Mononuclear cell (primary cell): ENCODE results near the gene MIOX. TPM values are rescaled to one million over a fixed set of nuclear protein-coding genes. Genes with fewer than 3 reads are reported as not detected.

Source experiments
- H3K27me3 ChIP-seq: 2 replicates; pipeline ENCODE4 v1.6.0; 2011; ENCODE audit warnings: low read length, control low read depth; ENCODE audit not compliant: insufficient read depth
- H3K4me1 ChIP-seq: 2 replicates; pipeline ENCODE4 v1.5.1; 2011; ENCODE audit warnings: mild to moderate bottlenecking, low read length, control low read depth; ENCODE audit not compliant: insufficient read depth
- H3K4me3 ChIP-seq: 2 replicates; pipeline ENCODE4 v1.5.1; 2011; ENCODE audit warnings: mild to moderate bottlenecking, low read length, moderate library complexity
- H3K9me3 ChIP-seq: 2 replicates; pipeline ENCODE4 v1.5.1; 2011; ENCODE audit warnings: low read depth, mild to moderate bottlenecking, control low read depth, low read length
- total RNA-seq: library from RNA; depleted of rRNA; stranded (reverse); fragments of >200 nt; gene quantifications from one replicate; pipeline ENCODE4 v1.2.3, GENCODE V29; 2012

MIOX gene
- not detected for total RNA-seq

DNA sequence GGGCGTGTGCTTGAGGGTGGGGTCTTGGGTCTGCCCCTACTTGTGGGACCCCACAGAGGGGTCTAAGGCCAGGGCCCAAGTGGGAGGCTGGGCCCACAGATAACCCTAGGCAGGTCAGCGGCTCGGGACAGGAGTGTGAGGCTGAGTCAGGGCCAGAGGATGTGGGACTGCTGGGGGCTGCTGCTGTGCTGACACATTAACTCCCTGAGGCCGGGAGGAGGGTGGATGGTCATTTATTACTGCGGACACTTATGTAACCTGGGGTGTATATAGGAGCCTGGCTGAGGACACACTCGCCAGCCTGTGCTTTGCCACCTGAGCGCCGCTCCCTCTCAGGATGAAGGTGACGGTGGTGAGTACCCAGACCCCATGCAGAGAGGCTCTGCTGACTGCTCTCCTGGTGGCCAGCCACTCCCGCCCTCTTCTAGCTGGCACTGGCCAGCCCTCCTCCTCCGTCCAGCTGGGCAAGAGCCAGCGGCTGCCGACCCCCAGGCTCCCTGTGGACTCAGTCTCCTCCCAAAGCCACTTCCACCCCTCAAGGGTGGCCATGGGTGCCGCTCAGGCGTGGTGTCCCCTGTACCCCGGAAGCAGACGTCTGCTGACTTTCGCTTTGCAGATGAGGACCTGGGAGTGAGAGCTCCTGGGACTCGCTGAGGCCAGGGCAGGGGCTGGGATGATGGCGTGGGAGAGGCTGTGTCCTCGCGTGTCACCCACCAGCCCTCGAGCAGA lies at the start of gene MIOX:
Gene MIOX (plus strand): TSS at position 299 of the 729 bp plus-strand sequence. CDS start 39 bp downstream, at position 338.
- Histone ChIP-seq H3K9me3 (no peaks in the 10 kb centered on the region), H3K4me3 (no peak within 1 kb of the TSS), H3K4me1 (peaks cover 15% of the 10 kb centered on the region), H3K27me3 (peaks cover 3% of the 10 kb centered on the region)

DNA sequence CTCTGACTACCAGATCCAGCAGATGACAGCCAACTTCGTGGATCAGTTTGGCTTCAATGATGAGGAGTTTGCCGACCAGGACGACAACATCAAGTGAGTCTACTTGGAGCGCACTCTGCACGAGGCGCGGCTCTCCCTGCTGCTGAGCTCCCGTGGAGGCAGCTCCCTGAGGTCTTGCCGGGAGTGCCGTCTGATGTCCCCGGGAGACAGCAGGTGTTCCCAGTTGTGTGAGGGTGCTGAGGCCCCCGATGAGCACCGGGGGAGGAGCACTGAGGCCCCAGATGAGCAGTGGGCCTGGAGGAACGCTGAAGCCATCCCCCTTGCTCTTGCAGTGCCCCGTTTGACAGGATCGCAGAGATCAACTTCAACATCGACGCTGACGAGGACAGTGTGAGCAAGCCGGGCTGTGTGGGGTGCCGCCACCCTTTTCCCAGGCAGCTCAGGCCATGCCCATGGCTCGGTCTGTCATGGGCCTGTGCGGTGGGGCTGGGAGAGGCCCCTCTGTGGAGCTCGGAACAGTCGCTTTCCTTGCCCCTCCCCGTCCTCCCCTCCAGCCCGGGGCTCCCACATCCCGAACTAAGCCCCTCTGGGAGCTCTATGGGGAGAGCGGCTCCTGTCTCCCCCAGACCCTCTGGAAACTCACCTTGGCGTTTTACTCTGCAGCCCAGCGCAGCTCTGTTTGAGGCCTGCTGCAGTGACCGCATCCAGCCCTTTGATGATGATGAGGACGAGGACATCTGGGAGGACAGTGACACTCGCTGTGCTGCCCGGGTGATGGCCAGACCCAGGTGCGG lies 49.0 kb upstream of the MIOX start:
- no peaks in the 10 kb centered on the region for H3K9me3 ChIP-seq
- no peak overlapping the region for H3K4me3 ChIP-seq
- no peaks in the 10 kb centered on the region for H3K27me3 ChIP-seq
- no peaks in the 10 kb centered on the region for H3K4me1 ChIP-seq

DNA sequence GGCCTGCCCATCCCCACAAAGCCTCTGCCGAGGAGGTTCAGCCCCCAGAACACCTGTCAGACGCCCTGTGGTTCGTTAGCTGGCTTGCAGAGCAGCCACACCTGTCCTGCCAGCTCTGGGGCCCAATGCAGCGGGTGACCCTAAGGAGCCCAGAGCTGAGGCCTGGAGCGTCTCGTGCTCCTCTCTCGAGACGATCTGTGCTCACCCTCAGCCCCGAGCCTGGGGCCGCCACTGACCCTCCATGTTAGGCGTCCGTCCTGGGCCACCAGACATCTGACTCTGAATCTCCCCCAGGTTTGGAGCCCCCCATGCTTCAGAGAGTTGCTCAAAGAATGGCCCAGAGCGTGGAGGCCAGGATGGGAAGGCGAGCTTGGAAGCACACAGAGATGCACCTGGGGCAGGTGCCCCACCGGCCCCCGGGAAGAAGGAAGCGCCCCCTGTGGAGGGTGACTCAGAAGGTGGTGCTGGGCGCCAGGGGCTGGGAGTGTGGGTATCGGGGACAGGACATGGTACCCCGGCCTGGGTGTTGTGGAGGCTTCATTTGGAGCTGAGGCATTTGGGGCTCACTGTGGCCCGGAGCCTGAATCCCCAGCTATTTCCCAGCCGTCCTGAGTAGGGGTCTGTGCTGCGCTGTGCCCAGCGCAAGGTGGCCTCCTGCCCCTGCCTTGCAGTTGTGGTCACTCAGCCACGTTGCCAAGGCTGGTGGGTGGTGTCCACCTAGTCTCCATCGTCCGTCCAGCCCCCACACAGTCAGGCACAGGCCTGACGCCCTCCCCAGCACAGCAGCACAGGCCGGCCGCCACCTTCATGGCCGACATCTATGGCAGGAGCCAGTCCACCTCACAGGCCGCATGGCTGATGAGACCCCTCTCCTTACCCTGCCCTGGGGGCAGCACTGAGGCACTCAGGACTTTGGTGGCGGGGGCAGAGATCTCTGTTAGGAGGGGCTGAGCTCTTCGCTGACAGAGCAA lies 48.1 kb upstream of the MIOX start:
- Histone ChIP-seq H3K9me3 (no peaks in the 10 kb centered on the region), H3K27me3 (no peaks in the 10 kb centered on the region), H3K4me1 (no peaks in the 10 kb centered on the region), H3K4me3 (no peak overlapping the region)

- no peaks in the 10 kb centered on the region for H3K27me3 ChIP-seq
Measured at GRCh38 chr22:50439314-50439870, 47.3 kb upstream of the MIOX start.

DNA sequence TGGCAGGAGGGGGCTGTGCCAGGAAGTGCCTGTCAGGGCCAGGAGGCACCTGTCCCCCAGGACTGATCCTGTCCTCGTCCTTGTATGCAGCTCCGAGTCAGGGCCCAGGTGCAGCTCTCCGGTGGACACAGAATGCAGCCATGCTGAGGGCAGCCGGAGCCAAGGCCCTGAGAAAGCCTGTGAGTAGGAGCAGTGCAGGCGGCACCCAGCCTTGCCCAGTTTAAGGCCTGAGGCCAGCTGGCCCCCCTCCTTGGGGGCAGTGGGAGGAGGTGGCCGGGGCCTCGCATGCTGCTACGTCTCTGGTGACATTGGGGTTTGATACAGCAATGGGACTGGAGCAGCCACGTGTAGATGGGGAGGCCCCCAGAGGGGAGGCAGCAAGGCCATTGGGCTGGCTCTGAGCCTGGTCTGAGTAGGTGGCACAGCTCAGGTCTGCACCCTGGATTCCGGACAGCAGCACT lies 46.8 kb upstream of the MIOX start:
- H3K27me3 ChIP-seq = no peaks in the 10 kb centered on the region
- no peaks in the 10 kb centered on the region for H3K9me3 ChIP-seq
- H3K4me1 ChIP-seq = peaks cover 4% of the 10 kb centered on the region
- H3K4me3 ChIP-seq = no peak overlapping the region

More at GRCh38 chr22:50439314-50439870, 47.3 kb upstream of the MIOX start:
- H3K4me1 ChIP-seq = no peaks in the 10 kb centered on the region
- no peaks in the 10 kb centered on the region for H3K9me3 ChIP-seq
- H3K4me3 ChIP-seq = no peak overlapping the region

DNA sequence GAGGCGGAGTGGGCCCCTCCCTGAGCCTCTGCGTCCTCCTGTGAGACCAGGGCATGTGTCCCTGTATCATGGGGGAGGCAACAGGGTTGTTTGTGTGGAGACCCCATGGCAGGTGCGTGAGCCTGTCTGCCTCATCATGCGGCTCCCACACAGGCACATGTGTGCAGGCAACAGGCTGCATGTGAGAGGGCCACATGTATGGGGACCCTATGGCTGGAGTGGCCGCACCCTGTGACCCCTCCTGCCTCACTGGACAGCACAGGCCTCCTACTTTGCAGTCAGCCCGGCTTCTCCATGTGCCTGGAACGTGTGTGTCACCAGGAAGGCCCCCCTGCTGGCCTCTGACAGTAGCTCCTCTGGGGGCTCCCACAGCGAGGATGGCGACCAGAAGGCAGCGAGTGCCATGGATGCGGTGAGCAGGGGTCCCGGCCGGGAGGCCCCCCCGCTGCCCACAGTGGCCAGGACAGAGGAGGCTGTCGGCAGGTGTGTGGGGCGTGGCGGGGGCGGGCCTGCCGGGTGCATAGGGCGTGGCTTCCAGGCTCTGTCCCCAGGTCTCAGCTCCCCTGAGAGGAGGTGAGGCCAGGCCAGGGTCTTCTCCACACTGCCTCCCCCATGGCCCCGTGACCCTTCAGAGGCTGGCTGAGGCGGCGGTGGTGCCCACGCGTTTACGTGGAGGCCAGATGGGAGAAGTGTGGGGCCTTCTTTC lies 46.0 kb upstream of the MIOX start:
- Histone ChIP-seq H3K4me1 (peaks cover 12% of the 10 kb centered on the region), H3K4me3 (no peak overlapping the region), H3K27me3 (no peaks in the 10 kb centered on the region), H3K9me3 (no peaks in the 10 kb centered on the region)

DNA sequence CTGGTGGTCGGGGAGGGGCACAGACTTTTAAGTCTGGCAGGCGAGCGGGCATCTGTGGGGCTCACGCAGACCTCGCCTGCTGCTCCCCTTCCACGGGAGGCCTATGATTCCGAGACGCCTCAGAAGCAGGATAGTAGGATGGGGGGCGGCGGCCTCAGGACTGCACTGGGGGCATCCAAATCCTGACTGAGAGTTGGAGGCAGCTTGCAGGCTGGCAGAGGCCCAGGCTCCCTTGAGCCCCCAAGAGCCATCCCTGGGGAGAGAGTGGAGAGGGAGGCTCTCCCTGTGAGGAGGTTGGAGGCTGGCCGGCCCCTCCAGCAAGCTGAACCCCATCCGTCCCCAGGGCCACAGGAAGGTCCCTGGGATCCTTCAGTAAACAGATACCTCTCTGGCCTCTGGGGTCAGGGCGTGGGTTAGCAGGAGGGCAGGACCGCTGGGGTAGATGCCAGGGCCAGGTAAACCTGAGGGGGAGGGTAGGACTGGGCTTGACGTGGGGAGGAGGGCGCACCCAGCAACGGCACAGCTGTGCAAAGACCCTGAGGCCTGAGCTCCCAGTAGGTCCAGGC lies 45.1 kb upstream of the MIOX start:
- H3K9me3 ChIP-seq = no peaks in the 10 kb centered on the region
- peaks cover 15% of the 10 kb centered on the region for H3K4me1 ChIP-seq
- H3K27me3 ChIP-seq = no peaks in the 10 kb centered on the region
- no peak overlapping the region for H3K4me3 ChIP-seq

GRCh38 chr22:50443197-50443596 lies 43.5 kb upstream of the MIOX start:
- no peak overlapping the region for H3K4me3 ChIP-seq
- no peaks in the 10 kb centered on the region for H3K27me3 ChIP-seq
- H3K9me3 ChIP-seq = no peaks in the 10 kb centered on the region
- H3K4me1 ChIP-seq = peaks cover 15% of the 10 kb centered on the region

- Histone ChIP-seq H3K9me3 (no peaks in the 10 kb centered on the region), H3K27me3 (no peaks in the 10 kb centered on the region), H3K4me3 (no peak overlapping the region), H3K4me1 (peaks cover 15% of the 10 kb centered on the region)
Measured at GRCh38 chr22:50443801-50444625, 42.6 kb upstream of the MIOX start.

DNA sequence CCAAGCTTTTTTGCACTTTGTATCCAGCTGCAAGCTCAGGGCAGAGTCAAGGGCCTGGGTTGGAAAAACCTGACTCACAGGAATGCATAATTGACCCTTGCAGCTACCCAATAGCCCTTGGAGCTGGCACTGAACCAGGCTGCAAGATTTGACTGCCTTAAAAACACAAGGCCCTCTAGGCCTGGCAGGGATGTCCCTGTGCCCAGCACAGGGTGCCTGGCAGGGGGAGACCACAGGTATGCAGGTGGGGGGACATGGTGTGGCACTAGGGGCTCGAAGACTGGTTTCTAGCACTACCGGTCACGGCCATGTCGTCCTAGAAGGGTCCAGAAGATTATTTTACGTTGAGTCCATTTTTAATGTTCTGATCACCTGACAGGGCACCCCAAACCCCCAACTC lies 42.0 kb upstream of the MIOX start:
- peaks cover 15% of the 10 kb centered on the region for H3K4me1 ChIP-seq
- H3K4me3 ChIP-seq = no peak overlapping the region
- no peaks in the 10 kb centered on the region for H3K9me3 ChIP-seq
- H3K27me3 ChIP-seq = no peaks in the 10 kb centered on the region

DNA sequence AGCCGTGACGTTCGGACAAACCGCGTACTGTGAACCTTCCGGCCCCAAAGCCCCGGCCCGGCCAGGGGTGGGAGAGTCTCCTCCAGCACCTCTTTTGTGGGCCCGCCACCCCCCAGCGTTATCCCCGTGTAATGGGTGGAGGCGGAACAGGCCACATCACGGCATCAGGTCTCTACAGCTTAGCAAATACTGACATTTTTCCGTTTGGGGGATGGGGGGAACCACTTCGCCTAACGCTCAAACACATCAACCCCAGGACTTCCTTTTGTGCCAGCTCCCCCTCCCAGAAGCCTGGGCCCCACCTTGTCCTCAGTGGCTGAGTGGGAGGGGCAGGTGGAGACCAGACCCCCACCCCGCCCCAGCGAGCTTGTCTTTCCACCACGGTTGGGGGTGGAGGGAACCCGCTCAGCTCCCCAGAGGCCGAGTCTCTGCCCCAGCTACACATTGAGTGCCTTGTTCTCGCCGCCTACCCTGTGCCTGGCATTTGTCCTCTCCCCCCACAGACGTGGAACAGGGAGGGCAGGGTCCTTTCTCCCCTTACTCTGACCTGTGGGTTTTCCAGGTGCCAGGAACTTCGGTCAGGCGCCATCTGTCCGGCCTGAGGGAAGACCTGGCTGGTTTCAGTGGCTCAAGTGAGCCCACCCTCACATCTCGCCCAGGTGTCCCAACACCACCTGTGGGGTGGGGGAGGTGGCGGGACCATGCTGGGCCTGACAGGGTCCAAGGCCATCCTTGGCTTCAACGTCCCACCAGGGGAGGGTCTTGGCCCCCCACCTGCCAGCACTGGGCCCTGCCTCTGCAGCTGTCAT lies 41.4 kb upstream of the MIOX start:
- no peak overlapping the region for H3K4me3 ChIP-seq
- no peaks in the 10 kb centered on the region for H3K27me3 ChIP-seq
- H3K4me1 ChIP-seq = peaks cover 15% of the 10 kb centered on the region
- H3K9me3 ChIP-seq = no peaks in the 10 kb centered on the region

DNA sequence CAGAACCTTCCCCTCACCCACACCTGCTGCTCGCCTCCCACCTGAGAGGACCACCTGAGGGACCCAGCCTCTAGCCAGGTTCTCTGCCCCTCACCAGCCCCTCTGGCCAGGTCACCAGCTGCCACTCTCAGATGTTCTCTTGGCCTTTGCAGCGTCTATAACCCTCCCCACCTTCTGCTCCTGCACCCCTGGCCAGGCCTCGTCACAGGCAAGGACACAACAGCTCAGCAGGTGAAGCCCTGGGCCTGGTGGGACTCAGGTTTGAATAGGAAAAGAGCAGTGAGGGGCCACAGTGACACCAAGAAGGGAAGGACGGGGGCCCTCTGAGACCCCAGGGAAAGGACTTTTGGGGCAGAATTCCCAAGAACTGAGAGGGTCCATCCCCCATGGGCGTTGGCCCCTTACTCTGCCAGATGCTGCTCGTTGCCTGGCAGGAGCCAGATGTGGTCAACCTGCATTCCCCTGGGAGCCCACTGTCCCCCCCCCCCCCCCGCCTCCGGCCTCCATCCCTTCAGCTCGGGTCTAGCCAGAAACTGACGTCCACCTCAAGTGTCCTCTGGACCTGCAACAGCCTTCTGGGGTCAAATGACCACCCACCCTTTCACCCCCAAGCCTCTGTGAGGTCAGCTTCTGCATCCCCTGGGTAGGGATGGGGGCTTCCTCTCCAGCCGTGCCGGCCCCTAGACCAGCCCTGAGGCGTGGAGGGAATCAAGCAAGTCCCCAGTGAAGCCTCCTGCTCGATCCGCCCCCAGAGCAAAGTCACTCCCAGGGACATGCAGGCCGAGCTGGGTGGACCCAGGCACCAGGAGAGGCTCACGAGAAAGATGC lies 40.6 kb upstream of the MIOX start:
- no peaks in the 10 kb centered on the region for H3K27me3 ChIP-seq
- no peaks in the 10 kb centered on the region for H3K9me3 ChIP-seq
- H3K4me3 ChIP-seq = no peak overlapping the region
- H3K4me1 ChIP-seq = peaks cover 15% of the 10 kb centered on the region
